K562 (cell line): ENCODE data around the gene SP6. TPM values are rescaled to one million over a fixed set of nuclear protein-coding genes. Genes with fewer than 3 reads are reported as not detected.

ENCODE experiments used
- ARID4B ChIP-seq: sonication (generic); formaldehyde crosslinking; IDR thresholded peaks from 2 replicates; pipeline ENCODE4 v1.8.0; 2022; ENCODE audit warnings: mild to moderate bottlenecking, missing genetic modification reagents
- ASH1L ChIP-seq: fragments of 450-650 bp; IDR thresholded peaks from 2 replicates; pipeline ENCODE4 v1.6.1; 2018; ENCODE audit warnings: borderline replicate concordance, mild to moderate bottlenecking, low read depth; ENCODE audit not compliant: partially characterized antibody
- CEBPG ChIP-seq, 3 experiments: fragments of 200-800 bp in 1 of 3; sonication (Bioruptor generic) in 1 of 3; sonication (generic) in 1 of 3; formaldehyde crosslinking in 1 of 3; IDR thresholded peaks in 2 of 3; conservative IDR thresholded peaks in 1 of 3; 2 replicates each; pipeline versions ENCODE4 v1.6.1 to v1.8.0; 2016 to 2022; ENCODE audit warnings: missing compliant biosample characterization in 2 of 3, missing genetic modification characterization in 2 of 3, mild to moderate bottlenecking in 1 of 3, missing genetic modification reagents in 1 of 3
- CHD4 ChIP-seq: fragments of 200-600 bp; sonication (generic); IDR thresholded peaks from 3 replicates; pipeline ENCODE4 v1.6.1; 2012; ENCODE audit warnings: low read depth, mild to moderate bottlenecking, mixed read lengths, low read length, inconsistent platforms; ENCODE audit not compliant: insufficient read depth, insufficient replicate concordance, poor library complexity, severe bottlenecking
- CREM ChIP-seq: IDR thresholded peaks from 2 replicates; pipeline ENCODE4 v1.6.1; 2014; ENCODE audit warnings: antibody characterized with exemption, low read depth
- DPF2 ChIP-seq: fragments of 450-650 bp; IDR thresholded peaks from 2 replicates; pipeline ENCODE4 v1.6.1; 2016
- ETS2 ChIP-seq: IDR thresholded peaks from 2 replicates; pipeline ENCODE4 v1.6.1; 2016; ENCODE audit warnings: borderline replicate concordance, missing genetic modification characterization, mild to moderate bottlenecking, moderate library complexity, missing compliant biosample characterization; ENCODE audit not compliant: poor library complexity, severe bottlenecking
- KDM5B ChIP-seq: fragments of 200-600 bp; sonication (generic); IDR thresholded peaks from 2 replicates; pipeline ENCODE4 v1.6.1; 2012; ENCODE audit warnings: low read depth, mild to moderate bottlenecking, moderate library complexity, low read length, control low read depth, inconsistent platforms; ENCODE audit not compliant: insufficient replicate concordance
- L3MBTL2 ChIP-seq: fragments of 450-650 bp; IDR thresholded peaks from 2 replicates; pipeline ENCODE4 v1.6.1; 2016; ENCODE audit warnings: mild to moderate bottlenecking, moderate library complexity
- MAFF ChIP-seq: IDR thresholded peaks from 2 replicates; pipeline ENCODE4 v1.6.1; 2012; ENCODE audit warnings: low read length, improper control_type of control experiment
- MEF2A ChIP-seq: IDR thresholded peaks from 2 replicates; pipeline ENCODE4 v1.6.1; 2011; ENCODE audit warnings: low read depth, mild to moderate bottlenecking, low read length, moderate library complexity; ENCODE audit not compliant: control insufficient read depth
- NEUROD1 ChIP-seq: fragments of 150-350 bp; IDR thresholded peaks from 2 replicates; pipeline ENCODE4 v1.6.1; 2014; ENCODE audit warnings: borderline replicate concordance, low read length, low read depth; ENCODE audit not compliant: partially characterized antibody
- RBM39 ChIP-seq: fragments of 200-400 bp; formaldehyde crosslinking; optimal IDR thresholded peaks from 2 replicates; pipeline ENCODE3; 2018; ENCODE audit warnings: low read depth, low read length
- RFX7 ChIP-seq: fragments of 250-450 bp; sonication (Bioruptor Pico); IDR thresholded peaks from 2 replicates; pipeline ENCODE4 v1.5.1; 2021; ENCODE audit warnings: mild to moderate bottlenecking
- SAFB ChIP-seq: fragments of 200-400 bp; formaldehyde crosslinking; IDR thresholded peaks from 2 replicates; pipeline ENCODE4 v1.6.1; 2017; ENCODE audit warnings: low read depth, low read length, borderline replicate concordance
- SP1 ChIP-seq: sonication (generic); formaldehyde crosslinking; IDR thresholded peaks from 2 replicates; pipeline ENCODE4 v1.8.1; 2022; ENCODE audit warnings: mild to moderate bottlenecking, missing genetic modification reagents
- ZNF212 ChIP-seq: fragments of 450-650 bp; formaldehyde crosslinking; IDR thresholded peaks from 2 replicates; pipeline ENCODE4 v1.4.0; 2020; ENCODE audit warnings: mild to moderate bottlenecking
- ZNF263 ChIP-seq: sonication (generic); formaldehyde crosslinking; IDR thresholded peaks from 2 replicates; pipeline ENCODE4 v1.8.0; 2022; ENCODE audit warnings: mild to moderate bottlenecking, missing genetic modification reagents, borderline replicate concordance
- ZNF512 ChIP-seq: IDR thresholded peaks from 2 replicates; pipeline ENCODE4 v1.6.1; 2016; ENCODE audit warnings: missing genetic modification characterization, missing compliant biosample characterization
- ZNF696 ChIP-seq: fragments of 250-450 bp; sonication (Bioruptor Pico); conservative IDR thresholded peaks from 2 replicates; pipeline ENCODE4 v1.4.0; 2020; ENCODE audit warnings: mild to moderate bottlenecking, moderate library complexity
- ZNF79 ChIP-seq: fragments of 250-450 bp; sonication (Bioruptor Pico); IDR thresholded peaks from 2 replicates; pipeline ENCODE4 v1.4.0; 2020; ENCODE audit warnings: low read depth, mild to moderate bottlenecking, moderate library complexity
- polyA plus RNA-seq, 8 experiments: library from polyadenylated mRNA; depleted of rRNA in 4 of 8; stranded (reverse) in 5 of 8; unstranded in 3 of 8; fragments of >200 nt; fragmentation: Nextera tagmentation in 2 of 8; fragmentation: Illumina TruSeq in 1 of 8; extraction: Ambion mirVana in 2 of 8; extraction: Trizol in 1 of 8; gene quantifications; 2 replicates each; pipeline versions ENCODE4 v1.2.1 to v1.2.3, GENCODE V29; 2011 to 2014; ENCODE audit warnings: inconsistent platforms in 1 of 8, missing spikeins in 1 of 8
- total RNA-seq, 7 experiments: library from RNA; depleted of rRNA in 6 of 7; stranded (reverse); fragments of >200 nt in 6 of 7; fragmentation: Illumina TruSeq in 2 of 7; extraction: Trizol in 2 of 7; gene quantifications; 2 replicates each; pipeline versions ENCODE4 v1.2.1 to v1.2.3, GENCODE V29; 2011 to 2021; ENCODE audit warnings: low replicate concordance in 1 of 7

The SP6 gene
- total and polyA plus RNA-seq, 9 of the 15 experiments (the other 6 are each of a cell fraction or from before 2014, with no cell fraction given) = 0.11 to 7.9 (median 2.2) TPM

- TF ChIP-seq ZNF212 (CRISPR knock-in tag) = no peak
- TF ChIP-seq CREM = no peak
- peak; percentile 79; the same call in 1 of the 2 replicates for TF ChIP-seq L3MBTL2
- TF ChIP-seq ETS2 (tag) = no peak
- TF ChIP-seq NEUROD1 = no peak
- no peak for TF ChIP-seq SAFB
- TF ChIP-seq SP1 (CRISPR knock-in tag) = peak; percentile 70; the same call in 1 of the 2 replicates
- no peak for TF ChIP-seq RFX7 (CRISPR knock-in tag)
- peak; percentile 22; the same call in 1 of the 2 replicates for TF ChIP-seq DPF2
- TF ChIP-seq RBM39 = no peak
- TF ChIP-seq ARID4B (CRISPR knock-in tag) = no peak
- no peak for TF ChIP-seq MAFF
- no peak for TF ChIP-seq ZNF79 (CRISPR knock-in tag)
- TF ChIP-seq CHD4 = no peak
- no peak for TF ChIP-seq ZNF512 (tag)
- TF ChIP-seq ZNF263 (CRISPR knock-in tag) = peak; percentile 72; the same call in 1 of the 2 replicates
- TF ChIP-seq ASH1L = no peak
- TF ChIP-seq ZNF696 = no peak
- peak; percentile 90 for TF ChIP-seq KDM5B
- no peak for TF ChIP-seq CEBPG (CRISPR knock-in tag; IDR thresholded peaks at IDR 0.05)
- no peak for TF ChIP-seq CEBPG (tag; conservative IDR thresholded peaks at IDR 0.05 in 1 of 2, IDR thresholded peaks at IDR 0.05 in 1 of 2)
- no peak for TF ChIP-seq MEF2A
Observed at GRCh38 chr17:47850692-47851573, at the start of gene SP6 (continued).
